ENCODE results near the gene LMBRD1. TPM values are rescaled to one million over a fixed set of nuclear protein-coding genes. Genes with fewer than 3 reads are reported as not detected.
"Not testable (repeated sequence)": the region's sequence is repeated elsewhere in the genome, so short reads cannot be mapped to it uniquely, and the experiment has no call there.

LMBRD1 gene
- total RNA-seq, 2 experiments from 2014 or later, result 10.7 to 12.7 TPM

- H3K4me3 Mint-ChIP-seq; H3K27me3 Mint-ChIP-seq (ENCODE audit: low read depth); H3K36me3 Mint-ChIP-seq (ENCODE audit: low read depth); H3K4me1 Mint-ChIP-seq (ENCODE audit: low read depth); H3K9me3 Mint-ChIP-seq; intact Hi-C loops (cut with micrococcal nuclease); H3K27ac Mint-ChIP-seq; DNase-seq: not testable (repeated sequence)
- CTCF ChIA-PET, result interaction anchor here (0.6 kb wide), 1 partner anchor 442 kb away, joined by 5 read pairs; no protein-coding TSS in a partner anchor
Observed at GRCh38 chr6:69666779-69667178, 130.0 kb downstream of the LMBRD1 start.

- H3K27ac Mint-ChIP-seq, result no peak overlapping the region
- H3K27me3 Mint-ChIP-seq (ENCODE audit: low read depth), result peaks cover 5% of the 10 kb centered on the region
- no peak for DNase-seq
- peaks cover 1% of the 10 kb centered on the region for H3K4me1 Mint-ChIP-seq (ENCODE audit: low read depth)
- CTCF ChIA-PET, result no interaction called here
- no peak overlapping the region for H3K4me3 Mint-ChIP-seq
- no peaks in the 10 kb centered on the region for H3K9me3 Mint-ChIP-seq
- intact Hi-C loops (cut with micrococcal nuclease), result no loop called here
- H3K36me3 Mint-ChIP-seq (ENCODE audit: low read depth), result no peaks in the 10 kb centered on the region
Observed at GRCh38 chr6:69665437-69665836, 131.4 kb downstream of the LMBRD1 start.

- H3K4me1 Mint-ChIP-seq (ENCODE audit: low read depth), result peaks cover 1% of the 10 kb centered on the region
- H3K9me3 Mint-ChIP-seq, result no peaks in the 10 kb centered on the region
- H3K27ac Mint-ChIP-seq, result no peak overlapping the region
- no peak overlapping the region for H3K4me3 Mint-ChIP-seq
- H3K27me3 Mint-ChIP-seq (ENCODE audit: low read depth), result peaks cover 12% of the 10 kb centered on the region
- intact Hi-C loops (cut with micrococcal nuclease), result no loop called here
- DNase-seq, result no peak
- CTCF ChIA-PET, result no interaction called here
- no peaks in the 10 kb centered on the region for H3K36me3 Mint-ChIP-seq (ENCODE audit: low read depth)
Observed at GRCh38 chr6:69664551-69664950, 132.3 kb downstream of the LMBRD1 start.

- CTCF ChIA-PET, result interaction anchor here (0.5 kb wide), 1 partner anchor 439 kb away, joined by 3 read pairs; no protein-coding TSS in a partner anchor
- Mint-ChIP-seq H3K4me3 (no peak overlapping the region), H3K9me3 (peaks cover 9% of the 10 kb centered on the region), H3K4me1 (ENCODE audit: low read depth) (peaks cover 1% of the 10 kb centered on the region), H3K27ac (no peak overlapping the region), H3K27me3 (ENCODE audit: low read depth) (peaks cover 19% of the 10 kb centered on the region), H3K36me3 (ENCODE audit: low read depth) (no peaks in the 10 kb centered on the region)
- intact Hi-C loops (cut with micrococcal nuclease), result no loop called here
- no peak for DNase-seq
Observed at GRCh38 chr6:69663215-69663614, 133.6 kb downstream of the LMBRD1 start.

- no peaks in the 10 kb centered on the region for H3K4me1 Mint-ChIP-seq (ENCODE audit: low read depth)
- intact Hi-C loops (cut with micrococcal nuclease), result no loop called here
- peaks cover 9% of the 10 kb centered on the region for H3K27me3 Mint-ChIP-seq (ENCODE audit: low read depth)
- no peak overlapping the region for H3K27ac Mint-ChIP-seq
- H3K36me3 Mint-ChIP-seq (ENCODE audit: low read depth), result no peaks in the 10 kb centered on the region
- no peak overlapping the region for H3K4me3 Mint-ChIP-seq
- H3K9me3 Mint-ChIP-seq, result no peaks in the 10 kb centered on the region
- CTCF ChIA-PET, result interaction anchor here (1.6 kb wide), 1 partner anchor 10 kb away, joined by 3 read pairs; no protein-coding TSS in a partner anchor
- no peak for DNase-seq
Observed at GRCh38 chr6:69650703-69651102, 146.1 kb downstream of the LMBRD1 start.

- no peaks in the 10 kb centered on the region for H3K36me3 Mint-ChIP-seq (ENCODE audit: low read depth)
Observed at GRCh38 chr6:69647726-69648125, 149.1 kb downstream of the LMBRD1 start.

GRCh38 chr6:69643688-69644087, 153.1 kb downstream of the LMBRD1 start:
- no peaks in the 10 kb centered on the region for H3K36me3 Mint-ChIP-seq (ENCODE audit: low read depth)
- intact Hi-C loops (cut with micrococcal nuclease), result no loop called here
- no peak overlapping the region for H3K4me3 Mint-ChIP-seq
- H3K27ac Mint-ChIP-seq, result no peak overlapping the region
- H3K9me3 Mint-ChIP-seq, result no peaks in the 10 kb centered on the region
- peaks cover 16% of the 10 kb centered on the region for H3K27me3 Mint-ChIP-seq (ENCODE audit: low read depth)
- H3K4me1 Mint-ChIP-seq (ENCODE audit: low read depth), result no peaks in the 10 kb centered on the region
- no peak for DNase-seq
- CTCF ChIA-PET, result no interaction called here

More at GRCh38 chr6:69647726-69648125, 149.1 kb downstream of the LMBRD1 start:
- Mint-ChIP-seq H3K9me3 (no peaks in the 10 kb centered on the region), H3K4me3 (no peak overlapping the region), H3K4me1 (ENCODE audit: low read depth) (no peaks in the 10 kb centered on the region), H3K27ac (no peak overlapping the region), H3K27me3 (ENCODE audit: low read depth) (peaks cover 3% of the 10 kb centered on the region)
- intact Hi-C loops (cut with micrococcal nuclease), result no loop called here
- CTCF ChIA-PET, result interaction anchor here (0.7 kb wide), 1 partner anchor 88 kb away, joined by 3 read pairs; no protein-coding TSS in a partner anchor
- no peak for DNase-seq

GRCh38 chr6:69632932-69633331, 163.9 kb downstream of the LMBRD1 start:
- Mint-ChIP-seq H3K4me1 (ENCODE audit: low read depth) (peaks cover 6% of the 10 kb centered on the region), H3K36me3 (ENCODE audit: low read depth) (no peaks in the 10 kb centered on the region), H3K9me3 (no peaks in the 10 kb centered on the region), H3K4me3 (no peak overlapping the region), H3K27ac (no peak overlapping the region), H3K27me3 (ENCODE audit: low read depth) (no peaks in the 10 kb centered on the region)
- CTCF ChIA-PET, result no interaction called here
- intact Hi-C loops (cut with micrococcal nuclease), result no loop called here
- no peak for DNase-seq

GRCh38 chr6:69631552-69632346, 165.1 kb downstream of the LMBRD1 start:
- H3K36me3 Mint-ChIP-seq (ENCODE audit: low read depth), result no peaks in the 10 kb centered on the region
- no peaks in the 10 kb centered on the region for H3K9me3 Mint-ChIP-seq
- no peak overlapping the region for H3K4me3 Mint-ChIP-seq
- CTCF ChIA-PET, result no interaction called here
- H3K27ac Mint-ChIP-seq, result no peak overlapping the region
- no peak for DNase-seq
- H3K4me1 Mint-ChIP-seq (ENCODE audit: low read depth), result peaks cover 6% of the 10 kb centered on the region
- intact Hi-C loops (cut with micrococcal nuclease), result no loop called here
- H3K27me3 Mint-ChIP-seq (ENCODE audit: low read depth), result peaks cover 7% of the 10 kb centered on the region

GRCh38 chr6:69630767-69631166, 166.0 kb downstream of the LMBRD1 start:
- peaks cover 6% of the 10 kb centered on the region for H3K4me1 Mint-ChIP-seq (ENCODE audit: low read depth)
- H3K27ac Mint-ChIP-seq, result no peak overlapping the region
- CTCF ChIA-PET, result no interaction called here
- H3K27me3 Mint-ChIP-seq (ENCODE audit: low read depth), result peaks cover 10% of the 10 kb centered on the region
- intact Hi-C loops (cut with micrococcal nuclease), result no loop called here
- H3K36me3 Mint-ChIP-seq (ENCODE audit: low read depth), result no peaks in the 10 kb centered on the region
- no peak overlapping the region for H3K4me3 Mint-ChIP-seq
- H3K9me3 Mint-ChIP-seq, result no peaks in the 10 kb centered on the region
- no peak for DNase-seq

- Mint-ChIP-seq H3K36me3 (ENCODE audit: low read depth) (no peaks in the 10 kb centered on the region), H3K27me3 (ENCODE audit: low read depth) (peaks cover 17% of the 10 kb centered on the region), H3K4me1 (ENCODE audit: low read depth) (peaks cover 6% of the 10 kb centered on the region), H3K9me3 (no peaks in the 10 kb centered on the region), H3K4me3 (no peak overlapping the region), H3K27ac (no peak overlapping the region)
- no peak for DNase-seq
- intact Hi-C loops (cut with micrococcal nuclease), result no loop called here
- CTCF ChIA-PET, result no interaction called here
Observed at GRCh38 chr6:69627625-69628024, 169.2 kb downstream of the LMBRD1 start.

GRCh38 chr6:69624944-69625343, 171.9 kb downstream of the LMBRD1 start:
- DNase-seq, result no peak
- H3K9me3 Mint-ChIP-seq, result no peaks in the 10 kb centered on the region
- no peaks in the 10 kb centered on the region for H3K36me3 Mint-ChIP-seq (ENCODE audit: low read depth)
- no peak overlapping the region for H3K27ac Mint-ChIP-seq
- intact Hi-C loops (cut with micrococcal nuclease), result no loop called here
- H3K27me3 Mint-ChIP-seq (ENCODE audit: low read depth), result peaks cover 17% of the 10 kb centered on the region
- CTCF ChIA-PET, result no interaction called here
- H3K4me3 Mint-ChIP-seq, result no peak overlapping the region
- H3K4me1 Mint-ChIP-seq (ENCODE audit: low read depth), result no peaks in the 10 kb centered on the region
